Testis (tissue), 5 donors: Measurements from ENCODE around the gene PCSK4. TPM values are rescaled to one million over a fixed set of nuclear protein-coding genes. Genes with fewer than 3 reads are reported as not detected.
A peak's percentile ranks its signal among the peaks of the same experiment; 100 is the strongest.
"Not testable (repeated sequence)": the region's sequence is repeated elsewhere in the genome, so short reads cannot be mapped to it uniquely, and the experiment has no call there.

Source experiments
- DNase-seq: peaks from one replicate; pipeline ENCODE4 v3.0.0-alpha.2; 2019
- H3K27ac ChIP-seq, 2 donors: fragments of 200-600 bp; sonication (generic); one replicate each; pipeline ENCODE4 v1.5.1; 2019
- H3K27me3 ChIP-seq: fragments of 200-600 bp; sonication (generic); one replicate; pipeline ENCODE4 v1.5.1; 2019
- H3K36me3 ChIP-seq: fragments of 200-600 bp; sonication (generic); one replicate; pipeline ENCODE4 v1.5.1; 2017; ENCODE audit warnings: low read depth; ENCODE audit errors: missing control alignments
- H3K4me1 ChIP-seq: fragments of 200-600 bp; sonication (generic); one replicate; pipeline ENCODE4 v1.5.1; 2019
- H3K4me3 ChIP-seq, 2 donors: fragments of 200-600 bp; sonication (generic); one replicate each; pipeline ENCODE4 v1.5.1; 2017 to 2019
- H3K9me3 ChIP-seq: fragments of 200-600 bp; sonication (generic); one replicate; pipeline ENCODE4 v1.5.1; 2017
- CTCF ChIP-seq, 3 experiments: fragments of 450-650 bp in 2 of 3; fragments of 200-600 bp in 1 of 3; sonication (generic) in 1 of 3; IDR thresholded peaks; one replicate each; pipeline ENCODE4 v1.5.1; 2016 to 2019; ENCODE audit warnings: antibody characterized with exemption in 3 of 3, mild to moderate bottlenecking in 2 of 3, moderate library complexity in 1 of 3
- POLR2A ChIP-seq: fragments of 450-650 bp; IDR thresholded peaks from one replicate; pipeline ENCODE4 v1.6.1; 2017; ENCODE audit warnings: antibody characterized with exemption, mild to moderate bottlenecking, moderate library complexity
- WGBS, 2 donors: methylation state at CpG; one replicate each; pipeline ENCODE4 v1.1.5; 2018; 5-methylcytosine and 5-hydroxymethylcytosine counted together
- intact Hi-C: fragments of 100-400 bp; cut with DNase I; formaldehyde crosslinking; loops from one replicate; pipeline ENCODE4 v1.15.1; 2023; ENCODE audit warnings: low total_unique reads
- long read RNA-seq, 2 donors: transcript quantifications; one replicate each; lab custom pipeline, GENCODE V29; 2026
- polyA plus RNA-seq: library from polyadenylated mRNA; stranded (reverse); fragments of 350-450 nt; fragmentation: Illumina TruSeq; extraction: RNeasy Lipid Tissue Mini Kit (QIAGEN cat#74804); gene quantifications from one replicate; pipeline ENCODE4 v1.2.3, GENCODE V29; 2014; ENCODE audit warnings: low read depth, low replicate concordance; ENCODE audit not compliant: insufficient read depth
- total RNA-seq, 2 donors: library from RNA; depleted of rRNA; stranded (reverse); fragments of >200 nt; gene quantifications; one replicate each; pipeline ENCODE4 v1.2.3, GENCODE V29; 2016

PCSK4 gene
- total RNA-seq: 100 to 1,000 TPM; 108 to 203 TPM
- 179 TPM for polyA plus RNA-seq
- long read RNA-seq, donor 1: 0 reads
- long read RNA-seq, donor 2, partial matches to known transcripts: 0 of 1 reads
- long read RNA-seq, donor 2, other reads (novel, unspliced or antisense): 0 of 1 reads

- no peaks in the 10 kb centered on the region for H3K36me3 ChIP-seq
- WGBS, 2 donors: 1% methylated on average over 40 to 73 of the region's 74 CpGs
- peaks cover 20% of the 10 kb centered on the region for H3K4me1 ChIP-seq
- H3K27ac ChIP-seq: peak within 1 kb of the TSS; percentile 32 to 85
- no peaks in the 10 kb centered on the region for H3K27me3 ChIP-seq
- TF ChIP-seq CTCF (IDR thresholded peaks at IDR 0.05) (peak in 2 of 3 experiments; percentile 27 to 29), POLR2A (no peak)
- intact Hi-C loops: no loop called here
- peak within 1 kb of the TSS; percentile 67 to 71 for H3K4me3 ChIP-seq
- peak; percentile 99 for DNase-seq
- H3K9me3 ChIP-seq: no peaks in the 10 kb centered on the region
Measured at GRCh38 chr19:1490311-1491113, at the start of gene PCSK4. PCSK4 (minus strand) TSS chr19:1490350; CDS start chr19:1490346, 4 bp downstream.

- H3K36me3 ChIP-seq, H3K4me3 ChIP-seq, DNase-seq, H3K9me3 ChIP-seq, H3K27me3 ChIP-seq: not testable (repeated sequence)
- 46 to 47% methylated on average over 9 to 11 of the region's 11 CpGs for WGBS, 2 donors
- peaks cover 42% of the 10 kb centered on the region for H3K4me1 ChIP-seq
- intact Hi-C loops: loop anchor here (10.0 kb wide), 2 partner anchors 135 to 225 kb away; no protein-coding TSS in a partner anchor
- H3K27ac ChIP-seq: peak overlapping the region; percentile 45 to 53
Measured at GRCh38 chr19:1539749-1540148, 49.6 kb upstream of the PCSK4 start.

GRCh38 chr19:1538978-1539377, 48.8 kb upstream of the PCSK4 start:
- Histone ChIP-seq H3K27ac (peak overlapping the region; percentile 45 to 50), H3K4me3 (no peak overlapping the region), H3K9me3 (no peaks in the 10 kb centered on the region), H3K36me3 (no peaks in the 10 kb centered on the region), H3K4me1 (peaks cover 42% of the 10 kb centered on the region), H3K27me3 (no peaks in the 10 kb centered on the region)
- no peak for TF ChIP-seq CTCF (IDR thresholded peaks at IDR 0.05)
- no peak for TF ChIP-seq POLR2A
- intact Hi-C loops: no loop called here
- 21 to 24% methylated on average over 15 of the region's 15 CpGs for WGBS, 2 donors
- DNase-seq: peak; percentile 81

GRCh38 chr19:1535699-1536098, 45.5 kb upstream of the PCSK4 start:
- H3K36me3 ChIP-seq, intact Hi-C loops, H3K27me3 ChIP-seq, DNase-seq, H3K27ac ChIP-seq, H3K9me3 ChIP-seq, H3K4me3 ChIP-seq: not testable (repeated sequence)
- H3K4me1 ChIP-seq: peaks cover 22% of the 10 kb centered on the region
- WGBS, 2 donors: 89 to 93% methylated on average over 6 to 7 of the region's 7 CpGs

GRCh38 chr19:1534972-1535371, 44.8 kb upstream of the PCSK4 start:
- Histone ChIP-seq H3K27ac (no peak overlapping the region), H3K27me3 (no peaks in the 10 kb centered on the region), H3K36me3 (no peaks in the 10 kb centered on the region), H3K4me3 (no peak overlapping the region), H3K9me3 (no peaks in the 10 kb centered on the region), H3K4me1 (peaks cover 16% of the 10 kb centered on the region)
- 77 to 93% methylated on average over 8 to 14 of the region's 14 CpGs for WGBS, 2 donors
- no peak for DNase-seq
- TF ChIP-seq CTCF (IDR thresholded peaks at IDR 0.05): no peak
- no peak for TF ChIP-seq POLR2A
- intact Hi-C loops: no loop called here
